ENCODE results near the gene CDC20. TPM values are rescaled to one million over a fixed set of nuclear protein-coding genes. Genes with fewer than 3 reads are reported as not detected.

The CDC20 gene
- total and polyA plus RNA-seq, 2 donors (not counting 1 experiment from before 2014, with no cell fraction given): 16.7 to 24.1 TPM

DNA sequence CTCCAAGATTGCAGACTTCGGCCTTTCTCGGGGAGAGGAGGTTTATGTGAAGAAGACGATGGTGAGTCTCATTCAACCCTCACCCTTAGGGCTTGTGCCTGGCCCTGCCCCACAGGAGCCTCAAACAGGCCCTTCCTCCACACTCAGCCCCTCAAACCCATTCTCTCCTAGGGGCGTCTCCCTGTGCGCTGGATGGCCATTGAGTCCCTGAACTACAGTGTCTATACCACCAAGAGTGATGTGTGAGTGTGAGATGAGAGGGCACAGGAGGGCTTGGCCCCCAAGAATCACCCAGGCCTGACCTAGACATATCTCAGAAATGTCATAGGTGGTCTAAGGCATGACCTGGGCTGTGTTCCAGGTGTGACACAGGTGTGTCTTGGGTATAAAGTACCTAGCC lies 39.5 kb upstream of the CDC20 start:
- H3K79me2 ChIP-seq (ENCODE audit: control insufficient read depth, insufficient read depth, low read length): no peaks in the 10 kb centered on the region
- H3K4me3 ChIP-seq (replicated peaks in 1 of 4; ENCODE audit: control extremely low read depth in 1 of 4, insufficient read depth in 1 of 4, low read depth in 3 of 4, low read length in 4 of 4): no peak overlapping the region
- TF ChIP-seq, protein P1, sequence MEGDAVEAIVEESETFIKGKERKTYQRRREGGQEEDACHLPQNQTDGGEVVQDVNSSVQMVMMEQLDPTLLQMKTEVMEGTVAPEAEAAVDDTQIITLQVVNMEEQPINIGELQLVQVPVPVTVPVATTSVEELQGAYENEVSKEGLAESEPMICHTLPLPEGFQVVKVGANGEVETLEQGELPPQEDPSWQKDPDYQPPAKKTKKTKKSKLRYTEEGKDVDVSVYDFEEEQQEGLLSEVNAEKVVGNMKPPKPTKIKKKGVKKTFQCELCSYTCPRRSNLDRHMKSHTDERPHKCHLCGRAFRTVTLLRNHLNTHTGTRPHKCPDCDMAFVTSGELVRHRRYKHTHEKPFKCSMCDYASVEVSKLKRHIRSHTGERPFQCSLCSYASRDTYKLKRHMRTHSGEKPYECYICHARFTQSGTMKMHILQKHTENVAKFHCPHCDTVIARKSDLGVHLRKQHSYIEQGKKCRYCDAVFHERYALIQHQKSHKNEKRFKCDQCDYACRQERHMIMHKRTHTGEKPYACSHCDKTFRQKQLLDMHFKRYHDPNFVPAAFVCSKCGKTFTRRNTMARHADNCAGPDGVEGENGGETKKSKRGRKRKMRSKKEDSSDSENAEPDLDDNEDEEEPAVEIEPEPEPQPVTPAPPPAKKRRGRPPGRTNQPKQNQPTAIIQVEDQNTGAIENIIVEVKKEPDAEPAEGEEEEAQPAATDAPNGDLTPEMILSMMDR (conservative IDR thresholded peaks at IDR 0.05 in 1 of 2, IDR thresholded peaks at IDR 0.05 in 1 of 2; ENCODE audit: low read depth in 1 of 2, low read length in 2 of 2): no peak
- TF ChIP-seq EZH2 (IDR thresholded peaks at IDR 0.05; ENCODE audit: low read length, missing control alignments): no peak
- no peak overlapping the region for H3K4me2 ChIP-seq (ENCODE audit: extremely low read depth, insufficient read depth, low read length)
- H4K20me1 ChIP-seq (ENCODE audit: control insufficient read depth, extremely low read depth, insufficient read depth, low read length): no peaks in the 10 kb centered on the region
- no peak overlapping the region for H3K27ac ChIP-seq (ENCODE audit: insufficient read depth, low read length)
- DNase-seq (ENCODE audit: low read depth in 2 of 2): no peak
- H2AFZ ChIP-seq (ENCODE audit: low read length): no peak overlapping the region
- H3K9ac ChIP-seq (ENCODE audit: insufficient read depth, low read length): no peak overlapping the region
- H3K9me3 ChIP-seq (ENCODE audit: control insufficient read depth, insufficient read depth, low read depth, low read length): no peaks in the 10 kb centered on the region
- H3K36me3 ChIP-seq (ENCODE audit: control insufficient read depth, insufficient read depth, low read length): no peaks in the 10 kb centered on the region
- H3K27me3 ChIP-seq (ENCODE audit: control insufficient read depth, insufficient read depth, low read length): no peaks in the 10 kb centered on the region
- no peaks in the 10 kb centered on the region for H3K4me1 ChIP-seq (ENCODE audit: control insufficient read depth, extremely low read depth, insufficient read depth, low read length)

DNA sequence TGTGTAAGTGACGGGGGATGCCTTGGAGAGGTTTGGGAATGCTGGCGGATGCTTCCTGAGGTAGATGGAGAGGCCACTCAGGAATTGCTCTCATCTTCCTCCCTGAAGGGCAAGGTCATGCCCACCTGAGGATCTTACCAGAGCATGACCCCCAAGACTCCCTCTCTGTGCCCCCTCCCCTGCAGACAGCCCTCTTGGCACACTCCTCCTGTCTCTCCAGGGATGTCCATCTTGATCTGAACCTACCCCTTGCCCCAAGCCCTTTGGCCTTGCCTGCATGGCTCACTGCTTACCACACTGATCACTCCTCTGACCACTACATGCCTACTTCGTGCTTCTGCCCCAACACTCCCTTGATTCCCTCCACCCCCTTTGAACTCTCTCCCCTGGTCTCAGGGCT lies 39.0 kb upstream of the CDC20 start:
- Histone ChIP-seq H3K27me3 (ENCODE audit: control insufficient read depth, insufficient read depth, low read length) (no peaks in the 10 kb centered on the region), H3K9me3 (ENCODE audit: control insufficient read depth, insufficient read depth, low read depth, low read length) (no peaks in the 10 kb centered on the region), H3K27ac (ENCODE audit: insufficient read depth, low read length) (no peak overlapping the region), H3K79me2 (ENCODE audit: control insufficient read depth, insufficient read depth, low read length) (no peaks in the 10 kb centered on the region), H3K4me2 (ENCODE audit: extremely low read depth, insufficient read depth, low read length) (no peak overlapping the region), H4K20me1 (ENCODE audit: control insufficient read depth, extremely low read depth, insufficient read depth, low read length) (no peaks in the 10 kb centered on the region), H3K4me3 (replicated peaks in 1 of 4; ENCODE audit: control extremely low read depth in 1 of 4, insufficient read depth in 1 of 4, low read depth in 3 of 4, low read length in 4 of 4) (no peak overlapping the region), H3K4me1 (ENCODE audit: control insufficient read depth, extremely low read depth, insufficient read depth, low read length) (no peaks in the 10 kb centered on the region), H2AFZ (ENCODE audit: low read length) (no peak overlapping the region), H3K9ac (ENCODE audit: insufficient read depth, low read length) (no peak overlapping the region), H3K36me3 (ENCODE audit: control insufficient read depth, insufficient read depth, low read length) (no peaks in the 10 kb centered on the region)
- TF ChIP-seq, protein P1 (conservative IDR thresholded peaks at IDR 0.05 in 1 of 2, IDR thresholded peaks at IDR 0.05 in 1 of 2; ENCODE audit: low read depth in 1 of 2, low read length in 2 of 2): no peak
- no peak for TF ChIP-seq EZH2 (IDR thresholded peaks at IDR 0.05; ENCODE audit: low read length, missing control alignments)
- no peak for DNase-seq (ENCODE audit: low read depth in 2 of 2)

DNA sequence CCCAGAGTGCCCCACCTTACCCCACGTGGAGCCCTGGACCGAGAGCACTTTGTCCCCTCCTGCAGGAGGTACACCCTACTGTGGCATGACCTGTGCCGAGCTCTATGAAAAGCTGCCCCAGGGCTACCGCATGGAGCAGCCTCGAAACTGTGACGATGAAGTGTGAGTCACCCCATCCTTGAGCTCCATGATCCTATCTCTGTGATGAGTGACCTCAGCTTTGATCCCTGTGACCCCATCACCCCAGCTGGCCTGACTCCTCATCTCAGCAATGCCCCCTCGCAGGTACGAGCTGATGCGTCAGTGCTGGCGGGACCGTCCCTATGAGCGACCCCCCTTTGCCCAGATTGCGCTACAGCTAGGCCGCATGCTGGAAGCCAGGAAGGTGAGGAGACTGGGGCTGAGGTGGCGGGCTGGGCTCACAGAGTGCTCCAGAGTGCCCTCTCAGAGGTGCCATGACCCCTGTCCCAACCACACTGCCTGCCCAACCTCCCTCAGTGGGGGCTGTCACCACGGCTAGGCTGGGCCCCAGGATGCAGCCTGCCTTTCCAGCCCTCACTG lies 37.4 kb upstream of the CDC20 start:
- Histone ChIP-seq H3K9me3 (ENCODE audit: control insufficient read depth, insufficient read depth, low read depth, low read length) (no peaks in the 10 kb centered on the region), H3K27me3 (ENCODE audit: control insufficient read depth, insufficient read depth, low read length) (no peaks in the 10 kb centered on the region), H3K36me3 (ENCODE audit: control insufficient read depth, insufficient read depth, low read length) (no peaks in the 10 kb centered on the region), H3K9ac (ENCODE audit: insufficient read depth, low read length) (no peak overlapping the region), H2AFZ (ENCODE audit: low read length) (no peak overlapping the region), H3K79me2 (ENCODE audit: control insufficient read depth, insufficient read depth, low read length) (no peaks in the 10 kb centered on the region), H4K20me1 (ENCODE audit: control insufficient read depth, extremely low read depth, insufficient read depth, low read length) (no peaks in the 10 kb centered on the region), H3K27ac (ENCODE audit: insufficient read depth, low read length) (no peak overlapping the region), H3K4me2 (ENCODE audit: extremely low read depth, insufficient read depth, low read length) (no peak overlapping the region), H3K4me1 (ENCODE audit: control insufficient read depth, extremely low read depth, insufficient read depth, low read length) (no peaks in the 10 kb centered on the region), H3K4me3 (replicated peaks in 1 of 4; ENCODE audit: control extremely low read depth in 1 of 4, insufficient read depth in 1 of 4, low read depth in 3 of 4, low read length in 4 of 4) (no peak overlapping the region)
- TF ChIP-seq EZH2 (IDR thresholded peaks at IDR 0.05; ENCODE audit: low read length, missing control alignments): no peak
- TF ChIP-seq, protein P1 (conservative IDR thresholded peaks at IDR 0.05 in 1 of 2, IDR thresholded peaks at IDR 0.05 in 1 of 2; ENCODE audit: low read depth in 1 of 2, low read length in 2 of 2): no peak
- DNase-seq (ENCODE audit: low read depth in 2 of 2): no peak

Measured in fibroblast of lung (primary cell).